Cardiac fibroblast (primary cell): ENCODE measurements around the gene ELF1.
"Not testable (repeated sequence)": the region's sequence is repeated elsewhere in the genome, so short reads cannot be mapped to it uniquely, and the experiment has no call there.

Experiments
- DNase-seq, 2 donors: peaks; one replicate each; pipeline versions ENCODE4 v3.0.0 to v3.0.0-alpha.2; 2010; ENCODE audit warnings: low read depth in 2 of 2
- H3K4me3 ChIP-seq, 2 donors: replicated peaks in 1 of 2; 1 replicate in 1 of 2; 2 replicates in 1 of 2; pipeline ENCODE4 v1.5.1; 2011; ENCODE audit warnings: low read depth in 2 of 2, low read length in 2 of 2, mild to moderate bottlenecking in 2 of 2, moderate library complexity in 1 of 2
- TF ChIP-seq, protein P1 (sequence below): IDR thresholded peaks from one replicate; pipeline ENCODE4 v1.5.1; 2011; ENCODE audit warnings: low read depth, mild to moderate bottlenecking, low read length, inconsistent platforms

The ELF1 gene

DNA sequence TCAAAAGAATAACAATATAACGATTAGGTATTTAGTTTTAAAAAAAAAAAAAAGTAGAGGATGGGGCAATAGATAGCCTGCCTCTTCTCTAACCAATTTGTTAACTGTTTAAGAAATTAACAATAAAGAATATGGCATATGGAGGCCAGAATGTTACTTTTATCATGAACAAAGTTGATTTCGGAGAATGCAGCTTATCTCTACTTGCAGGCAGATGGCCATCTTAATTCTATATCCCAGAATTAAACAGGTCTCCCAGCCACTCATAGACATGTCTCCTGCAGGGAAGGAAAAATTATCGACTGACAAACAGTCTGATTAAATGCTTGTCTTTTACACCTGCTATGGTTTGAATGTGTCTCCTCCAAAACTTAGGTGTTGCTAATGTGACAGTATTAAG, 133.1 kb downstream of the ELF1 start:
- TF ChIP-seq, protein P1, sequence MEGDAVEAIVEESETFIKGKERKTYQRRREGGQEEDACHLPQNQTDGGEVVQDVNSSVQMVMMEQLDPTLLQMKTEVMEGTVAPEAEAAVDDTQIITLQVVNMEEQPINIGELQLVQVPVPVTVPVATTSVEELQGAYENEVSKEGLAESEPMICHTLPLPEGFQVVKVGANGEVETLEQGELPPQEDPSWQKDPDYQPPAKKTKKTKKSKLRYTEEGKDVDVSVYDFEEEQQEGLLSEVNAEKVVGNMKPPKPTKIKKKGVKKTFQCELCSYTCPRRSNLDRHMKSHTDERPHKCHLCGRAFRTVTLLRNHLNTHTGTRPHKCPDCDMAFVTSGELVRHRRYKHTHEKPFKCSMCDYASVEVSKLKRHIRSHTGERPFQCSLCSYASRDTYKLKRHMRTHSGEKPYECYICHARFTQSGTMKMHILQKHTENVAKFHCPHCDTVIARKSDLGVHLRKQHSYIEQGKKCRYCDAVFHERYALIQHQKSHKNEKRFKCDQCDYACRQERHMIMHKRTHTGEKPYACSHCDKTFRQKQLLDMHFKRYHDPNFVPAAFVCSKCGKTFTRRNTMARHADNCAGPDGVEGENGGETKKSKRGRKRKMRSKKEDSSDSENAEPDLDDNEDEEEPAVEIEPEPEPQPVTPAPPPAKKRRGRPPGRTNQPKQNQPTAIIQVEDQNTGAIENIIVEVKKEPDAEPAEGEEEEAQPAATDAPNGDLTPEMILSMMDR = no peak
- no peak overlapping the region for H3K4me3 ChIP-seq
- no peak for DNase-seq

DNA sequence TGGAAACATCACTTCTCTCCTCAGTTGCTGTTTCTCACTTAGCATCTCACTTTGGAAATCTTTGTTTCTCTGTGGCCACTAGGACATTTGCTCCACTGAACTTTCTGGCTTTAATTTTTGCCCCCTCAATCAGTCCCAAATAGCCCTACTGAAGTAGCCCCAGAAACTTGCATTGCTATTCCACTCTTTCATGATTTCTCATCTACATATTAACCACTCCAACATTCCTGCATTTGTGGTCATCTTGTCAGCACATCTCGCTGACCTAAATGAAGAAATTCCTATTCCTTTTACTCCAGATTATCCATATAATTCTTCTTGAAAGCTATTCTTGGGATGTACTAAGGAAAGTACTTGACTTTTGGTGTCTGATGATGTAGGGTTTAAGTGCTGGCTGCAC, 134.9 kb downstream of the ELF1 start:
- not testable (repeated sequence) for DNase-seq, H3K4me3 ChIP-seq
